HCT116 (cell line): Measurements from ENCODE around the gene SORCS2. TPM values are rescaled to one million over a fixed set of nuclear protein-coding genes. Genes with fewer than 3 reads are reported as not detected.

Source experiments
- ATAC-seq: fragments of 200-7000 bp; cut with Tn5 transposase; 2 replicates; pipeline ENCODE4 v1.9.1; 2020; ENCODE audit warnings: mild to moderate bottlenecking, moderate library complexity
- BruUV-seq: library from RNA; stranded (reverse); fragments of 400-500 nt; replicated peaks from 2 replicates; lab custom pipeline; 2021; lab: Mats Ljungman, UMichigan
- CTCF ChIA-PET: fragments of 300-600 bp; sonication (Branson Sonifier 250); formaldehyde crosslinking; loops from one replicate; lab custom pipeline; 2021; ENCODE audit warnings: antibody characterized with exemption; lab: Charles Lee
- POLR2A ChIA-PET: fragments of 300-600, 350-600 bp; sonication (Branson Sonifier 250); formaldehyde crosslinking; loops from one replicate; lab custom pipeline; 2021; ENCODE audit warnings: antibody characterized with exemption; lab: Charles Lee
- RAD21 ChIA-PET, 2 experiments: fragments of 300-600 bp; sonication (Branson Sonifier 250); formaldehyde crosslinking; loops; one replicate each; lab custom pipeline; 2023; ENCODE audit warnings: low total read pairs in 2 of 2; ENCODE audit not compliant: uncharacterized antibody in 2 of 2, unreplicated experiment in 2 of 2, low non-redundant PET in 1 of 2; lab: Charles Lee
- DNase-seq: peaks from one replicate; pipeline ENCODE4 v3.0.0-alpha.2; 2010; ENCODE audit warnings: low read depth, low spot score
- H2AFZ ChIP-seq: fragments of 200-600 bp; shearing (Covaris generic), sonication (generic); 2 replicates; pipeline ENCODE4 v1.6.1; 2017; ENCODE audit warnings: low read depth, mixed run types, mixed read lengths, antibody characterized with exemption, low read length; ENCODE audit not compliant: poor library complexity, severe bottlenecking
- H3K27ac ChIP-seq: 2 replicates; pipeline ENCODE4 v1.5.1; 2012; ENCODE audit warnings: low read depth, low read length
- H3K27me3 ChIP-seq: fragments of 200-600 bp; sonication (generic); 2 replicates; pipeline ENCODE4 v1.6.1; 2016; ENCODE audit warnings: mixed run types, low read length, mixed read lengths; ENCODE audit not compliant: insufficient read depth
- H3K36me3 ChIP-seq, 2 experiments: fragments of 200-500 bp in 1 of 2; fragments of 200-600 bp in 1 of 2; sonication (Bioruptor generic) in 1 of 2; sonication (generic) in 1 of 2; 2 replicates each; pipeline versions ENCODE4 v1.5.1 to v1.6.1; 2014 to 2016; ENCODE audit warnings: low read length in 2 of 2, inconsistent platforms in 1 of 2, mixed read lengths in 1 of 2, mixed run types in 1 of 2; ENCODE audit not compliant: insufficient read depth in 2 of 2, control insufficient read depth in 1 of 2
- H3K4me1 ChIP-seq, 2 experiments: fragments of 200-600 bp in 1 of 2; sonication (generic) in 1 of 2; 2 replicates each; pipeline versions ENCODE4 v1.5.1 to v1.6.1; 2012 to 2017; ENCODE audit warnings: low read length in 2 of 2, inconsistent platforms in 1 of 2, mild to moderate bottlenecking in 1 of 2, mixed read lengths in 1 of 2, mixed run types in 1 of 2, moderate library complexity in 1 of 2; ENCODE audit not compliant: insufficient read depth in 2 of 2, control insufficient read depth in 1 of 2
- H3K4me2 ChIP-seq: fragments of 200-600 bp; sonication (generic); 2 replicates; pipeline ENCODE4 v1.6.1; 2017; ENCODE audit warnings: mixed run types, low read length, mixed read lengths
- H3K4me3 ChIP-seq, 2 experiments: fragments of 200-600 bp in 1 of 2; sonication (generic) in 1 of 2; replicated peaks in 1 of 2; 2 replicates each; pipeline ENCODE4 v1.5.1; 2011 to 2016; ENCODE audit warnings: low read length in 2 of 2, control low read depth in 1 of 2, low read depth in 1 of 2, mild to moderate bottlenecking in 1 of 2, mixed read lengths in 1 of 2, mixed run types in 1 of 2
- H3K79me2 ChIP-seq: fragments of 200-600 bp; sonication (generic); 2 replicates; pipeline ENCODE4 v1.6.1; 2017; ENCODE audit warnings: mild to moderate bottlenecking, mixed run types, low read length, moderate library complexity, mixed read lengths; ENCODE audit not compliant: insufficient read depth
- H3K9ac ChIP-seq: fragments of 200-600 bp; sonication (generic); 2 replicates; pipeline ENCODE4 v1.6.1; 2016; ENCODE audit warnings: low read length, mixed read lengths
- H3K9me2 ChIP-seq: fragments of 200-600 bp; sonication (generic), shearing (Covaris generic); 2 replicates; pipeline ENCODE4 v1.6.1; 2017; ENCODE audit warnings: mixed run types, mild to moderate bottlenecking, moderate library complexity; ENCODE audit not compliant: insufficient read depth
- H3K9me3 ChIP-seq, 2 experiments: fragments of 200-500 bp in 1 of 2; fragments of 200-600 bp in 1 of 2; sonication (Bioruptor generic) in 1 of 2; sonication (generic) in 1 of 2; 2 replicates each; pipeline ENCODE4 v1.6.1; 2014 to 2017; ENCODE audit warnings: low read length in 2 of 2, mixed read lengths in 2 of 2, inconsistent platforms in 1 of 2, low read depth in 1 of 2, mild to moderate bottlenecking in 1 of 2, mixed run types in 1 of 2, moderate library complexity in 1 of 2; ENCODE audit not compliant: control insufficient read depth in 1 of 2, insufficient read depth in 1 of 2
- H4K20me1 ChIP-seq: fragments of 200-600 bp; sonication (generic), shearing (Covaris generic); 2 replicates; pipeline ENCODE4 v1.6.1; 2017; ENCODE audit warnings: mixed run types, mild to moderate bottlenecking, moderate library complexity; ENCODE audit not compliant: insufficient read depth
- ELF1 ChIP-seq: IDR thresholded peaks from 2 replicates; pipeline ENCODE4 v1.6.1; 2012; ENCODE audit warnings: low read depth, borderline replicate concordance
- EZH2 ChIP-seq: fragments of 200-600 bp; sonication (generic); IDR thresholded peaks from 2 replicates; pipeline ENCODE4 v1.6.1; 2017; ENCODE audit warnings: antibody characterized with exemption, mixed run types
- EZH2phosphoT487 ChIP-seq: fragments of 200-600 bp; IDR thresholded peaks from 2 replicates; pipeline ENCODE4 v1.6.1; 2018; ENCODE audit warnings: antibody characterized with exemption, borderline replicate concordance
- POLR2A ChIP-seq: IDR thresholded peaks from 2 replicates; pipeline ENCODE4 v1.7.0; 2011; ENCODE audit warnings: borderline replicate concordance; ENCODE audit not compliant: insufficient read depth, insufficient read length; ENCODE audit errors: extremely low read depth
- POLR2AphosphoS5 ChIP-seq: IDR thresholded peaks from 2 replicates; pipeline ENCODE4 v1.6.1; 2011; ENCODE audit warnings: mild to moderate bottlenecking, low read depth, low read length, moderate library complexity
- RAD21 ChIP-seq: IDR thresholded peaks from 2 replicates; pipeline ENCODE4 v1.6.1; 2012; ENCODE audit warnings: low read depth, mild to moderate bottlenecking
- SRF ChIP-seq: IDR thresholded peaks from 2 replicates; pipeline ENCODE4 v1.6.1; 2012; ENCODE audit warnings: low read depth
- YY1 ChIP-seq: IDR thresholded peaks from 2 replicates; pipeline ENCODE4 v1.6.1; 2011; ENCODE audit warnings: low read length, low read depth, moderate library complexity, mild to moderate bottlenecking; ENCODE audit not compliant: insufficient replicate concordance; ENCODE audit errors: extremely low read depth
- ZNF274 ChIP-seq: fragments of 200-500 bp; sonication (Bioruptor generic); IDR thresholded peaks from 2 replicates; pipeline ENCODE4 v1.6.1; 2014; ENCODE audit warnings: mild to moderate bottlenecking, low read depth, low read length, inconsistent platforms
- intact Hi-C: fragments of 100-400 bp; cut with micrococcal nuclease; formaldehyde crosslinking; loops from 2 replicates; pipeline ENCODE4 v1.10.0; 2022
- total RNA-seq: library from RNA; stranded (reverse); gene quantifications from one replicate; pipeline ENCODE4 v1.2.1, GENCODE V29; 2021; ENCODE audit not compliant: unreplicated experiment
- TF ChIP-seq, protein P1 (sequence below): IDR thresholded peaks from 2 replicates; pipeline ENCODE4 v1.6.1; 2011; ENCODE audit warnings: mild to moderate bottlenecking, low read length, moderate library complexity; ENCODE audit not compliant: insufficient replicate concordance; ENCODE audit errors: extremely low read depth
- TF ChIP-seq, protein P2 (sequence below), 3 experiments: fragments of 200-600 bp in 1 of 3; sonication (generic) in 1 of 3; IDR thresholded peaks in 2 of 3; conservative IDR thresholded peaks in 1 of 3; 2 replicates each; pipeline ENCODE4 v1.5.1; 2012 to 2017; ENCODE audit warnings: low read depth in 2 of 3, low read length in 2 of 3, antibody characterized with exemption in 1 of 3, borderline replicate concordance in 1 of 3, control low read depth in 1 of 3, mild to moderate bottlenecking in 1 of 3, mixed read lengths in 1 of 3, mixed run types in 1 of 3, moderate library complexity in 1 of 3; ENCODE audit not compliant: insufficient read depth in 1 of 3
- TF ChIP-seq, protein P3 (sequence below): IDR thresholded peaks from 2 replicates; pipeline ENCODE4 v1.6.1; 2012
- TF ChIP-seq, protein P4 (sequence below): IDR thresholded peaks from 2 replicates; pipeline ENCODE4 v1.6.1; 2012

SORCS2 gene
- total RNA-seq, 1 experiment from 2014 or later: 0.37 TPM

DNA sequence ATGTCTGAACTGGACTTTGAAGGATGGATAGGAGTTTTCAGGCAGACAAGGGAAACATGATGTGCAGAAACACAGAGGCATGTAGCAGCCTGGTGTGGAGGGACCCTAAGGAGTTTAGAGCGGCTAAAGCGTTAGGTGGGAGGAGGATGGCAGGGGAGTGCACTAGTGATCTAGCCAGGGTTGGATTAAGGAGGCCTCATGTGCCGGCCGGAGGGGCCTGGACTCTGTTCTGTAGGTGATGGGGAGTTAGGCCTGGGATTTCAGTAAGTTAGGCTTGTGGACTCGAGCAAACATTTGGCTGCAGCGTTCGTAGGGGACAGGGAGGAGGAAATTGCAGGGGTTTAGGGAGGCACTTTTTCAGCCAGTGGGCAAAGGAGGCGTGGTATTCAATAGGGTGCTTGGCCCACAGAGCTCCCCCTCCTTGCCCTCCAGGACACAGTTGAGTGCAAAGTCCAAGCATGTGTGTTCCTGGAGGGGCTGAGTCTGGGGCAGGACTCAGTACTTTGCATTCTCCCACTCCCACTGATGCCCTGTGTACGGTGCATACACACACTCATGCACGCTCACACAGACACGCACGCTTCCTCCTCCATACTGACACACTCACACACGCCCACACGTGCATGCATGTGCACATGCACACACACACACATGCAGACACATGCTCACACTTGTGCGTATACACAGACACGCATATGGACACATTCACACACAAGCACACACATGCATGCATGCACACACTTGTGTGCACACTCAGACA is 223.8 kb downstream of the SORCS2 start:
- ChIA-PET RAD21 (no interaction called here), POLR2A (no interaction called here), CTCF (no interaction called here)
- no peaks in the 10 kb centered on the region for H3K9me2 ChIP-seq
- H2AFZ ChIP-seq: no peak overlapping the region
- BruUV-seq: no TSS peak
- intact Hi-C loops: no loop called here
- H3K9me3 ChIP-seq: no peaks in the 10 kb centered on the region; a peak in 1 of 4 replicates
- H3K9ac ChIP-seq: no peak overlapping the region
- no peaks in the 10 kb centered on the region for H4K20me1 ChIP-seq
- no peaks in the 10 kb centered on the region for H3K36me3 ChIP-seq
- H3K27ac ChIP-seq: no peak overlapping the region
- no peaks in the 10 kb centered on the region for H3K79me2 ChIP-seq
- H3K4me3 ChIP-seq: no peak overlapping the region
- no peak for TF ChIP-seq ZNF274
- TF ChIP-seq, protein P1, sequence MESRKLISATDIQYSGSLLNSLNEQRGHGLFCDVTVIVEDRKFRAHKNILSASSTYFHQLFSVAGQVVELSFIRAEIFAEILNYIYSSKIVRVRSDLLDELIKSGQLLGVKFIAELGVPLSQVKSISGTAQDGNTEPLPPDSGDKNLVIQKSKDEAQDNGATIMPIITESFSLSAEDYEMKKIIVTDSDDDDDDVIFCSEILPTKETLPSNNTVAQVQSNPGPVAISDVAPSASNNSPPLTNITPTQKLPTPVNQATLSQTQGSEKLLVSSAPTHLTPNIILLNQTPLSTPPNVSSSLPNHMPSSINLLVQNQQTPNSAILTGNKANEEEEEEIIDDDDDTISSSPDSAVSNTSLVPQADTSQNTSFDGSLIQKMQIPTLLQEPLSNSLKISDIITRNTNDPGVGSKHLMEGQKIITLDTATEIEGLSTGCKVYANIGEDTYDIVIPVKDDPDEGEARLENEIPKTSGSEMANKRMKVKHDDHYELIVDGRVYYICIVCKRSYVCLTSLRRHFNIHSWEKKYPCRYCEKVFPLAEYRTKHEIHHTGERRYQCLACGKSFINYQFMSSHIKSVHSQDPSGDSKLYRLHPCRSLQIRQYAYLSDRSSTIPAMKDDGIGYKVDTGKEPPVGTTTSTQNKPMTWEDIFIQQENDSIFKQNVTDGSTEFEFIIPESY: no peak
- no peak for TF ChIP-seq SRF
- TF ChIP-seq, protein P2, sequence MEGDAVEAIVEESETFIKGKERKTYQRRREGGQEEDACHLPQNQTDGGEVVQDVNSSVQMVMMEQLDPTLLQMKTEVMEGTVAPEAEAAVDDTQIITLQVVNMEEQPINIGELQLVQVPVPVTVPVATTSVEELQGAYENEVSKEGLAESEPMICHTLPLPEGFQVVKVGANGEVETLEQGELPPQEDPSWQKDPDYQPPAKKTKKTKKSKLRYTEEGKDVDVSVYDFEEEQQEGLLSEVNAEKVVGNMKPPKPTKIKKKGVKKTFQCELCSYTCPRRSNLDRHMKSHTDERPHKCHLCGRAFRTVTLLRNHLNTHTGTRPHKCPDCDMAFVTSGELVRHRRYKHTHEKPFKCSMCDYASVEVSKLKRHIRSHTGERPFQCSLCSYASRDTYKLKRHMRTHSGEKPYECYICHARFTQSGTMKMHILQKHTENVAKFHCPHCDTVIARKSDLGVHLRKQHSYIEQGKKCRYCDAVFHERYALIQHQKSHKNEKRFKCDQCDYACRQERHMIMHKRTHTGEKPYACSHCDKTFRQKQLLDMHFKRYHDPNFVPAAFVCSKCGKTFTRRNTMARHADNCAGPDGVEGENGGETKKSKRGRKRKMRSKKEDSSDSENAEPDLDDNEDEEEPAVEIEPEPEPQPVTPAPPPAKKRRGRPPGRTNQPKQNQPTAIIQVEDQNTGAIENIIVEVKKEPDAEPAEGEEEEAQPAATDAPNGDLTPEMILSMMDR (IDR thresholded peaks at IDR 0.05 in 2 of 3, conservative IDR thresholded peaks at IDR 0.05 in 1 of 3; ENCODE audit: borderline replicate concordance in 1 of 3, insufficient read depth in 1 of 3, low read depth in 2 of 3, low read length in 2 of 3): no peak
- TF ChIP-seq EZH2: no peak
- TF ChIP-seq, protein P3, sequence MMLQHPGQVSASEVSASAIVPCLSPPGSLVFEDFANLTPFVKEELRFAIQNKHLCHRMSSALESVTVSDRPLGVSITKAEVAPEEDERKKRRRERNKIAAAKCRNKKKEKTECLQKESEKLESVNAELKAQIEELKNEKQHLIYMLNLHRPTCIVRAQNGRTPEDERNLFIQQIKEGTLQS: no peak
- no peak for TF ChIP-seq YY1
- TF ChIP-seq POLR2A: no peak
- no peak for TF ChIP-seq ELF1
- TF ChIP-seq POLR2AphosphoS5: no peak
- TF ChIP-seq, protein P4, sequence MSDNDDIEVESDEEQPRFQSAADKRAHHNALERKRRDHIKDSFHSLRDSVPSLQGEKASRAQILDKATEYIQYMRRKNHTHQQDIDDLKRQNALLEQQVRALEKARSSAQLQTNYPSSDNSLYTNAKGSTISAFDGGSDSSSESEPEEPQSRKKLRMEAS: no peak
- no peak for TF ChIP-seq RAD21
- TF ChIP-seq EZH2phosphoT487: no peak
- H3K4me1 ChIP-seq: no peaks in the 10 kb centered on the region
- DNase-seq (no peak), ATAC-seq (no peak)
- H3K4me2 ChIP-seq: no peak overlapping the region
- H3K27me3 ChIP-seq: no peaks in the 10 kb centered on the region
